HG03354 (cell line): ENCODE data around the gene HIPK1.
A peak's percentile ranks its signal among the peaks of the same experiment; 100 is the strongest.

Experiments used
- ATAC-seq: cut with Tn5 transposase; IDR thresholded peaks from one replicate; pipeline ENCODE4 v1.9.1; 2021; ENCODE audit warnings: mild to moderate bottlenecking; ENCODE audit not compliant: unreplicated experiment, poor library complexity, severe bottlenecking

Gene HIPK1

DNA sequence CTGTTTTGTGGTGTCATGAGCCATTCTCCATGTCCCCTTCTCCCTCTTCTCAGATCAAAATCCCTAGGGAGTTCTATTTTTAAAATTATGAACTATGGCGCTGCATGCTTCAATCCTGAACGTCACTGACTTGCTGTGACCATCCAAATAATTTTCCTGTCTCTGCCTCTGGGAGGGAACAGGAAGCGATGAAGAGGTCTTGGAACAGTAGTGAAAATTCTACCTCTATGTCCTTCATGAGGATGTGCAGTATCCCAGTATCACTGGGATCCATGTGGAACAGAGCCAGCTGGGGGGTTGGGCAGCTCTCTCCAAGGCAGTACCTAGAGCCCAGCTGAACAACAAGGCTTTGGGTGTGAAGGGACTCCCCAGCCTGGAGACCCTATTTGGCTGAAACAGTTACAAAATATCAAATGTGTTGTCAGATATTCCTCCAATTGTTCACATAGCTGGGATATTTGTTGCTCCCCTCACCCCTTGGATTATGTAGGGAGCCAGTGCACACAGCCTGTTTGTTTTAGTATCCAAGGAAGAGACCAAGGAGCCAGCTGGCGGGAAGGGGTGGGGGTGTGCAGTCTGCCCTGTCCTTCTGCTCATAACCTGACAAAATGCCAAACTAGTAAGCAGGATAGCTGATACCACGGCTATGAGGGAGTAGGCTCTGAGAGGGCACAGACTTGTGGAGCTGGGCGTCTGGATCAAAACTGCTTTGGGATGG is 16.4 kb upstream of the HIPK1 start:
- no peak for ATAC-seq

DNA sequence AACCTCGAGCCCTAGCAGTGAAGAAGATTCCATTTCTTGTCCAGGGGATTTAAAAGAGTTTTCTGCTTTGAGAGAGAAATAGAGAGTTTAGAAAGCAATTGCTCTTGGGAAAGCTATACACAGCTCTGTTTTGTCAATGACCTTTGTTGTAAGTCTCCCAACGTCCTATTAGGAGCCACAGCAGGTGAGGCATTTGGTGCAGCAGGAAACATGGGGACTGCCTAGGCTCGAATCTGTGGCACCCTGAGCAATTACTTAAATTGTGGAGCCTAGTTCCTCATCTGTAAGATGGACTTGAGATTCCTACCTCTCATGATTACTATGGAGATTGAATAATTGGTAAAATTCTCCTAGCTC is 15.8 kb upstream of the HIPK1 start:
- no peak for ATAC-seq

DNA sequence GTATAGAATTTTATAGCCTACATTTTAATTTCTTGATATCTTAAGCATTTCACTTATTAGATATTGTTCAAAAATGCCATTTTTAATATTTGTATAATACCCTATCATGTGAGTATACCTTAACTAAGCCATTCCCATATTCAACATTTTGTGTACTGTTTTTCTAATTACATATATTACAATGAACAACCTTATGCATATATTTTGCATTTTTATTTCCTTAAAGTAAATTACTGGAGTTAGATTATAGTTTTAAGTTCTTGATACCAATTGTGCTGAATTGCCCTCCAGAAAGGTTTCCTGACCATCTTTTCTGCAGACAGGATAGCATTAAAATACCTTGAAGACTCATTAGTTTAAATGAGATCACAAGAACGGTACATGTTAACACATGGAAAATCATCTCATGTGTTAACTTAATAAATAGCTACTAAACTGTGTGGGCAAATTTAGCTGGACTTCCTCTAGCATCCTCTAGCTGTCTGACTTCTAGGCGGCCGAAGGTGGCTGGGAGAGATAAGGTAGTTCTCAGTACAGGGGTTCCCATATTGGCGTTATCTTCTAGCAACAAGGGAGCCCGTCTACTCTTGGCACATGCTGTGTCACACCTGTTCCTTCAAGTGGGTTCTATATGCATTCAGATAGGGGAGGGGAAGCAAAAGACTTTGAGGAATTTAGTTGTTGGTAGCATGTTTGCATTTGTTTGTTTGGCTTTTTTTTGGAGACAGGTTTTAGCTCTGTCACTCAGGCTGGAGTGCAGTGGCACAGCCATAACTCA is 15.0 kb upstream of the HIPK1 start:
- ATAC-seq = no peak

DNA sequence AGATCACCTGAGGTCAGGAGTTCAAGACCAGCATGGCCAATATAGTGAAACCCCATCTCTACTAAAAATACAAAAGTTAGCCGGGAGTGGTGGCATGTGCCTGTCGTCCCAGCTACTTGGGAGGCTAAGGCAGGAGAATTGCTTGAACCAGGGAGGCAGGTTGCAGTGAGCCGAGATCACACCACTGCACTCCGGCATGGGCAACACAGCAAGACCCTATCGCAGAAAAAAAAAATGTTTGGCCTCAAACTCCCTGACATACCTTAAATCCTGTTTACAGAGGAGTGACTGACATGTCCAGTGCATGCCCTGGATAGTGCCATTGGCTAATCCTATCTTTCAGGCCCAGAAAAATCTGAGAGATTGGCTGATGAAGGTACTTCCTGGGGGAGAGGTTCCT is 12.2 kb upstream of the HIPK1 start:
- ATAC-seq = no peak

DNA sequence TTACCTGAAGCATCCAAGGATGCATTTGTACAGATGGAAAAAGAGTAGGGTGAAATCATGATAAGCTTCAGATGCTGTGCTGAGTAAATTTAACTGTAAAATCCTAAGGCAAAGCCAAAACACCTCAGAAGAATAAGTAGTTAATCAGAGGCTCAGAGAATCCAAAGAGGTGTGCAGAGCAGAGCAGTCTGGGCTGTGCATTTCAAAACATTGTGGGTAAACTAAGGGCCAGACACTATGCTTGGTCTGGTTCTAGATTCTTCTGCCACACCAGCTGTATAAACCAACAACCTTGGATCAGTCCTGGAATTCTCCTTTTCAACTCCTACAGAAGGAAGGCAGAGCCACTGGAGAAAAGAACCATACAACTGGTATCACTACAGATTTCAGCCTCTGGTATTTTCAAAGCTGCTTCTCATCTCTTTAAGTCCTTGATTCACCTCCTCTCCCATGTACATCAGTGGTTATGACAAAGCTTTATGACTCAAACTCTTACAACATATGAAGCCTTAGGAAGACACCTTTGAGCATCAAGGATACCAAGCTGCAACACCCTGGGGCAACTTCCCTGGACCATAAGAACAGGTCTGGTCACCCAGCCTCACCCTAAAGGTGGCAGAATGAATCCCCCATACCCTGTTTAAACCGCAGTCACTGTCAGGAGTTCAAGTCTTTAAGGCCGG is 11.6 kb upstream of the HIPK1 start:
- no peak for ATAC-seq

DNA sequence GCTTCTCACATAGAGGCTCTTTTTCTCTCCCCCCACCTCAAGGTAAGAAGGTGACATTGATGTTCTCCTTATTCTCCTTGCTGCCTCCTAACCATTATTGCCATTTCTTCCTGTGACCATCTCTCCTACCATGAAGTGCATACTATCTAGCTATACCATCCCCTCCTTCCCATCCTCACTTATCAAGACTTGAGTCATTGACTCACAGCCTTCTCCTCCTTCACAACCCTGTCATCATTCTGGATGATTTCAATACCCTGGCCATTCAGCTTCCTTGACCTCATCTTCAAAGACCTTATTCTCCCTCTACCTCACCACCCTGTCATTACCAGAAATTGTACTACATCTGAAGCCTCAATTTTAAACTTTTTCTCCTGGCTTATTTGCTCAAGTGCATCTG is 10.9 kb upstream of the HIPK1 start:
- ATAC-seq = no peak

DNA sequence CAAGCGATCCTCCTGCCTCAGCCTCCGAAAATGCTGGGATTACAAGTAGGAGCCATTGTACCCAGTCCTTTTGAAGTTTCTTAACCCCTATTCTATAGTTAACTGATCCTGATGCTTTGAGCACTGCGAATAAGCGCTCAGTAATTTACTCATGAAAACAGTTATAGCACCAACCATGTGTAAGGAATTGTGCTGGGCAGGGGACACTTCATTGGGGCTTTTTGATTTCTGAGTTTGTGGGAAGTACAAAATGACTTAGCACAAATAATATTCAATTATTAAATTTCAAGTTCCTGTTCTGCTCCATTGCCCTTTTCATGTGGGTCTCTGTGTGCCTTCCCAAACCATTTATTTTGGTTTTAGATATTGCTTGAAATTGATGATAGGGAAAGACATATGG is 6.2 kb upstream of the HIPK1 start:
- no peak for ATAC-seq

DNA sequence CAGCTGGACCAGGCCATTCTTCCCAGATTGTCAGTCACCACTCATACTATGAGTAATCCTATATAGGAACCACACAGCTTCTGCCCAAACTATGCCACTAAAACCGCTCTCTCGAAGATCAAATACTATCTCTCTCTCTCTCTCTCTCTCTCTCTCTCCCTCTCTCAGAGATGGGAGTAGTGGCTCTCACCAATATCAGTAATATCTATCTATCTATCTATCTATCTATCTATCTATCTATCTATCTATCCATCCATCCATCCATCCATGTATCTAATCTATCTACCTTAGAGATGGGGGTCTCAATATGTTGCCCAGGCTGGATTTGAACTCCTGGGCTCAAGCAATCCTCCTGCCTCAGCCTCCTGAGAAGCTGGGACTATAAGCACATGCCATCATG is 4.7 kb upstream of the HIPK1 start:
- no peak for ATAC-seq

DNA sequence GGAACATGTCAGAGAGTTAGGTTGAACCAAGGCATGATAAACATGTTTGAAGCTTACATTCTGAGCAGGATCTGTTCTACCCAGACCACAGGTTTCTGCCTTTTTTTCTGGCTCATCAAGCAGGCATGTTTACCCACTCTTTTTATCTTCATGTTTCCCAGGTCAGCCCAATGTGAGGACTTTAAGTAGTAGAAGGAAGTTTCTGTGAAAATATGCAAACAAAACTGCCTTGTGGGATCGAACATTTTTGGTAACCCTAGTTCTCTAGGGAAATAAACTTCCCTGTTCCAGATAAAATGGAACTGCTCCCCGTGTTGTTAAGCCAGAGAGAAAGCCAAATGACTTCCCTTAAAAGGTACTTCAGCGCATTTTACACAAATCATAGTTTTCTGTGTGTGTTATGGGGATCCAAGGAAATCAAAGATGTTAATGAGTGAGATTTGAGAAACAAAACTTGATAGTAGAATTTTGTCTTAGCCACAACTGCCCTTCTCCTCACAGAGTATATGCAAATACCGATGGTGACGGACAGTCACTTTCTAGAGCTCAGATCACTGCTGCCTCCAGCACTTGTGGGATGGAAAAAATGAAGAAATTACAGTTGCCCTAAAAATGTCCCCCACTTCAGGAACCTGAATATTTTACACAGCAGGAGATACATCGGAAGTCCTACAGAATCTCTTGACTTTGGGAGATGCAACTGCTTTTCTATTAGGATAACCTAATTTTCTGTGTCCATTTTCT is 765 bp upstream of the HIPK1 start:
- ATAC-seq = peak; percentile 33

DNA sequence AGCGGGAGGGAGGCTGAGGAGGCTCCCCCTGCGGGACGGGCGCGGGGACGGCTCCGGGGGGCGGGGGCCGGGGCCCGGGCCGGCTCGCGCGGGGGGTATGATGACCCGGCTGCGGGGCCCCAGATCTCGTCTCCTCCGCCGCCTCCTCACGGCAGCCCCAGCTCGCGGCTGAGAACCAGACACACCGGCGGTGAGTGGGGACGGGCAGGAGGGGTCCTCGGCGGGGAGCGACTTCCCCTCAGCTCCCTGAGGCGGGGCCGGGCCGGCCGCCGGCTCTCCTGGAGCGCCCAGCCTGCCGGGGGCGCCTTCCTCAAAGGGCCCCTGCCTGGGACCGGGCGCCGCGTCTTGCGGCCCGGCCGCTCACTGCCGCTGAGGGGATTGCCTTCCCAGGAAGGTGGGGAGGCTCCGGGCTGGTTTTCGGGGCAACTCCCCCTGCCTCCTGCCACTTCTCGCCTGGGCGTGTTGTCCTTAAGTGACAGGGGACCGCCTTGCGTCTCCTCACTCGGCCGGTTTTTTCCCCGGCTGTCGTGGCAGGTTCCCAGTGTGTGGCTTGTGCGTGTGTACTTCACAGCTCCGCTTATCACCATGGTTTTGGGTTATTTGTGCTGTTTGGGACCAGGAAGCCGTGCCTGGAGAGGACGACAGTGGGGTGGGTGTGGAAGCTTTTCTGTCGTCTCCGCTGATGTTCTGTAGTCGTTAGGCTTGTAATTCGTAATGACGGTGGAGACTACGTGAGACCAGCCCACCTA is 800 bp downstream of the HIPK1 start:
- ATAC-seq = peak; percentile 36

DNA sequence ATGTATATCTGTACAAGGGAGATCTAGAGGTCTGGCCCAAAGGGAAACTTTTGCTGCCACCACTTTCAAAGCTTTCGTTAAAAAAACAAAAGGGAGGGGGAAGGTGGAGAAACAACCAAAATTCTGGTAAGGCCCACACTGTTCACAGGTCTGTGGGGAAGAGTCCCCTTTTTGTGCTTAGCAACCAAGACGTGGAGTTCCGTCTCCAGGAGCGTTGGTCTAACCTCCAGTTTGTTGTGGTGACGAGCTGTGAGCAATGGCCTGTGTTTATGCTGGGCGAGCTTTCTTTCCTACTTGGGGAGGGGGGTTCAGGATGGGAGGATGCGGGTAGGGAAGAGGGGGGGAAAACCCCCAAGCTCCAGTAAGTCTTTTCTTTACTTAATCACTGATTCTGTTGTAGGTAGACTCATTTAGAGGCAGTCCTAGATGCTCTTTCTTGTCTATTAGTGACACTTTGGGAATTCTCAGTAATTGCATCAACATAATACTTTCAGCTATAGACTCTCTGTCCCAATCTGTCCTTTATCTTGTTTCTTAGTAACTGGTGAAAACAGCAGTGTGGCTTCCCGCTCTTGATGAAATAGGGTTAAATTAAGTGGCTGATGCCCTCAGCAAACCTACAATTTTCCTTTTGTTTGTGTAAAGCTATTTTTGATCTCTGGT is 1.5 kb downstream of the HIPK1 start:
- ATAC-seq = peak; percentile 44

DNA sequence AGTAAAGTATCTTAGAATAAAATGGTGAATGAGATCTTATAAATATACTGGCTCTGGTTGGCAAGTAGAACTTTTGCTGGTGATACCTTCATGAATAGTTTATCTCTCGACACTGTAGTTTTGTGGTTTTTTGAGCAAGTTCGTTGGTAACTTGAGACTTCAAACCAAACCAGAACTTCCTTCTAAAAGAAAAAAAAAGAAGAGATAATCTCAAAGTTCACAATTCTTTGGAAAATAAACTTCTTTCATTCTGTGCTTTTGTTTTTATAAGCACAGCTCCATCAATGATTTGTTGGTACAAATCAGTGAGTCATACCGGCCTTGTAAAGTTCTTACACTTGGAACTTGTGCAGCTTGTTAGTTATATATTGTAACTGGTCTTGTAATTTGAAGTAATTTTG is 2.3 kb downstream of the HIPK1 start:
- no peak for ATAC-seq

DNA sequence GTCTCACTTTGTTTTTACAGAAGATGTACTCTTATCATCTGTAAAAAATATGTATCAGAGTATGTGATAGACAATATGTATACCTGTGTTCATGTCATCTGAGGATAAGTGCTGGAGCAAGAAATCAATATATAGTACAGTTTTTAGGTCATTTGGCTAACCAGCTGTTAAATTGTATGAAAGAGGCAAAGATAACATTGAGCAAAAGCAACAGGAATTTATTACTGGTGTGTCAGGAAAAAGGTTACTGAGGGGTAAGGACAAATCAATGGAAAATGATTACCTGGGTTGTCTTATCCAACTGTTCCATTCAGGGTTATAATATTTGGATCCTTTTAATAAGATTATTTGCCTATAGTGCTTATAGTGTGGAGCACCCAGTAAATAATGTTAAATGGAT is 4.9 kb downstream of the HIPK1 start:
- ATAC-seq = no peak

DNA sequence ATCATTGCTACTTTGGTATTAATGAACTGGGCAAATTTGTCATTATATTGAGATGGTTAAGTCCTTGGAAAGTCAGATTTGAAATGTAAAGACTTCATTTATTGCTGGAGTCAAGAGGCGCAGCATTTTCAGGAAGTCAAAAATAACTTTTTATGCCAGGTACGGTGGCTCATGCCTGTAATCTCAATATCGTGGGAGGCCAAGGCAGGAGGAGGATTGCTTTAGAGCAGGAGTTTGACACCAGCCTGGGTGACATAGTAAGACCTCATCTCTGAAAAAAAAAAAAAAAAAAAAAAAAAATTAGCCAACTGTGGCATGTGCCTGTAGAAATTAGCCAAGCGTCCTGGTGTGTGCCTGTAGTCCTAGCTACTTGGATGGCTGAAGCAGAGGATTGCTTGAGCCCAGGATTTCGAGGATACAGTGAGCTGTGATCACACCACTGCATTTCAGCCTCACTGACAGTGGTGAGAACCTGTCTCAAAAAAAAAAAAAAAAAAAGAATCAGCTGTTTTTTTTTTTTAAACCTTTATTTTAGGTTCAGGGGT is 5.5 kb downstream of the HIPK1 start:
- ATAC-seq = no peak

DNA sequence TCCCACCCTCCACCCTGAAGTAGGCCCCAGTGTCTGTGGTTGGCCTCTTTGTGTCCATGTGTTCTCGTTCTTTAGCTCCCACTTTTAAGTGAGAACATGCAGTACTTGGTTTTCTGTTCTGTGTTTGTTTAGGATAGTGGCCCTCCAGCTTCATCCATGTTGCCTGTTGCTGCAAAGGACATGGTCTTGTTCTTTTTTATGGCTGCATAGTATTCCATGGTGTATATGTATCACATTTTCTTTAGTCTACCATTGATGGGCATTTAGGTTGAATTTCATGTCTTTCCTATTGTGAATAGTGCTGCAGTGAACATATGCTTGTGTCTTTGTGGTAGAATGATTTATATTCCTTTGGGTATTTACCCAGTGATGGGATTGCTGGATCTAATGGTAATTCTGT is 6.1 kb downstream of the HIPK1 start:
- ATAC-seq = no peak

DNA sequence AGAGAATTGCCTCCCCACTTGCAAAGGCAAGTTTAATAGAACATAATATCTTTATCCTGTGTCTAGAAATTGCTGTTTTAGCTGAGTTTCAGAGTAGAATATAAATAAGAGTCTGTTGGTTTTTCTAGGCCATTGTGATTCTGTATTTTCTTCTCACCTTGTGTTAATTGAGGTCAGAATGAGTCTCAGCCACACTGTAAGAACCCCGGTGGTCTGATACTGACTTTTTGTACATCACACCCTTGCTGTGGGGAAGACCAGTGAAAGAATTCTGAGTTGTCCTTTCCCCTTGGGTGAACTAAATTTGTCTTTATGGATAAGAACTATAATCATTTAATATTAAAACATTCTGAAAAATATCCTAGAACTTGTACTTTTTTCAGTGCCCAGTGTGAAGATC is 6.8 kb downstream of the HIPK1 start:
- ATAC-seq = no peak

DNA sequence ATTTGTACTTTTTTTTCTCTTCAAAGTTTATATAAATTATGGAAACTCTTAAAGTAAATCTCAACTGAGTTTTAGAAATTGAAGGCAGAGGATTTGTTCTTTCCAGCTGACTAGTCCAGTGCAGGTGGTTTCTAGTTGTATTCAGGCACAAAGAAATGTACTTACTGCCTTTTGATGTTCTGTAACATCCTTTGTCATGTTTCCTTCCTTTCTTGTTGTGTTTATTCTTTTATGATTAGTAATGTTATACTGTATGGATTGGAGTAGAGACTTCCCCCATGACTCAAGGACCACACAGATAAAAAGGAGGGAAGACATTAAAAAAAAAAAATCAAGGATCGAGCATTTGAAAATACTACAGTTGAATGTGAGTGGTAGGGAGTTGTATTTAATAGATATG is 8.0 kb downstream of the HIPK1 start:
- ATAC-seq = no peak

DNA sequence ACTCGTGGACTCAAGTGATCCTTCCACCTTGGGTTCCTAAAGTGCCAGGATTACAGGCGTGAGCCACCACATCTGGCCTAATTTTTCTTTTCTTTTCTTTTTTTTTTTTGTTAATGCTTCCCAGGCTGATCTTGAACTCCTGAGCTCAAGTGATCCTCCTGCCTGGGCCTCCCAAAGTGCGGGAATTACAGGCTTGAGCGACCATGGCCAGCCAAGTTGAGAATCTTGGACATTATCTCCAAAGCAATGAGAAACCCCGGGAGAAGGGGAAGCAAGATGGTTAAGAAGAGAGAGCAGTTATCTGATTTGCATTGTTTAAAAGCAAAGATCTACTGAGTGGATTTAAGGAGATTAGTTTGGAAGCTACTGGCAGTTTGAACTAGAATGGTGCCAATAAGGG is 9.1 kb downstream of the HIPK1 start:
- no peak for ATAC-seq
